ENCODE results near the gene MYO5C.

MYO5C gene

DNA sequence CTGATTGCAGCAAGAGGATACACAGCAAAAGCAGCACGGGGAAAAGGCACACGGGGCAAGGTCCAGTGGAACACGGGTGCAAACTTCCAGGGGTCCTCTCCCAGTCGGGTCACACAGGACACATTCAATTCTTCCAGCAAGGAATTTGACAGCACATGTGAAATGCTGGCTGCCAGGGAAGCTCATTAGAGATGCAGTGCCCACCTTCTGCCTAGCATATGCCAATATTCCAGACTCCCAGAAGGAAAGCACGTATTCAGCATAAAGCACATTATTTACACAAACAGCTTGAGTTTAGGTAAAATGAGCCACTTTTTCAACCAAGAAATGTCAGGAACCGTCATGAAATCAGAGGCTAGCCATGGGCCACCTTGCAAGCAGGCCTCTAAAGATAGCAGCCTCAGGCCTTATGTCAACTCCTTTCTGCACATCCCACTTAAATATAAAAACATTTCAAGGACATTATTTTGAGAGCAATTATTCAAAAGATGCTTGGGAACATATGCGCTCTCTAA, 19.3 kb downstream of the MYO5C start:
- no peak for DNase-seq

DNA sequence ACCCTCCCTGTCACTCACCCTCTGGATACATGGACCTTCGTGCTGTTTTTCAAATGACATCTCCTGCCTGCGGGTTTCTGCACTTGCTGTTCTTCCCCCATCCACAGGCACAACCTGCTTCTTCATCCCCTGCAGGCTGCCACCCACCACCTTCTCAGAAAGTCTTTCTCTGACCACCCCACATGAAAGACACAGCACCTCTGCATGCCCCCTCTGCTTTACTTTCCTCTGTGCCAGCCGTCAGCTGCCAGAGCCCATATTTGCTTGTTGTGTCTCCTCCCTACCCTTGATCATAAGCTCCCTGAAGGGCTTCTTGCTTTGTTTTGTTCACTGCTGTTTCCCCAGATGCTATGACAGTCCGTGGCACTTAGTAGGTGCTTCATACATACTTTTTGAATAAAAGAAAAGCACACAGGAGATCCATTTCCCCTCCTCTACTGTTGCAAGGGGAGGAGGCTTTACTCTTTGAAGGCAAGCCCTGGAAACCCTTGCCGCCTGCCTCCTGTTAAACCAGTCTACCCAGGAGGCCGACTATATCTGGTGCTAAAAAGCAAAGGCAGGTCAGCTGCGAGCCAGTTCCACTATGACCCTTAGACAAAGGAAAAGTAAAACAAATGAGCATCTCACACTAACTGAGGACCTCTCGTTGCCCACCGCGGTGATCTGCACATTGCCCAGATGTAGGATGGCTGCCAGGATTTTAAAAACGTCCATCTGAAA, 31.9 kb downstream of the MYO5C start:
- DNase-seq: no peak

DNA sequence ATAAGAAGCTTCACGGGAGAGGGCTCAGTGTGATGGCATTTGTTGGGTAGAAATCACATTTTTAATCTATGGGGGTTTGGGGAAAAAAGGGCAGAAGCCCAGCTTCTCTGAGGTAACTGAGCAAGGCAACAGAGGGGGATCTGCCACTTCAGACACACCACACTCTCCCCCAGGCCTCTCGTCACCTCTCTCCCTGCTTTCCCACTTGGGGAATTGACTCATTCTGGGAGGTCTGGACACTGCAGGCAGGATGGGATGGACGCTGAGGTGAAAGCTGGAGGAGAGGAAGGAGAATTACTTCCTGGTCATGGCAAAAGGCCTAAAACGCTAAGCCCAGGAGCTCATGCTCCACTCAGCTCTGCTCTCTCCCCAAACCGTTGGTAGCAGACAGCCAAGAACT, 33.2 kb downstream of the MYO5C start:
- DNase-seq: no peak

GRCh38 chr15:52261498-52262242, 33.9 kb downstream of the MYO5C start:
- DNase-seq: no peak

DNA sequence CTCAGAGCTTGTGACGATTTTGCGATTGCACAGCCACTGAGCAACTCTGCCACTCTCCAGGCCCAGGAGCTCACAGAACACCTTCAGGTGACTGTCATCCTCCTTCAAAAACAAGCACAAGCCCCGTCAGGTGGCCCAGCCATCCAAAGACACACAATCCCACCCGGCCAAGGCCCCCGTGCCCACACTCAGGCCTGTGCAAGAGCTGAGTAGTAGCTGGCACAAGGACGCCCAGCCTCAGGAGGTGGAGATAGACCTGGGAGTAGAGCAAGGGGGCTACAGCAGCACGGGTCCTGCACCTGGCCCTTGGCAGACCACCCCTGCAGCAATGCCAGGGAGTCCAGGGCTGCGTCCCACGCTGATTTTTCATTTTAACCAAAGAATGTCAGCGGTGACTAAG, 34.6 kb downstream of the MYO5C start:
- no peak for DNase-seq

DNA sequence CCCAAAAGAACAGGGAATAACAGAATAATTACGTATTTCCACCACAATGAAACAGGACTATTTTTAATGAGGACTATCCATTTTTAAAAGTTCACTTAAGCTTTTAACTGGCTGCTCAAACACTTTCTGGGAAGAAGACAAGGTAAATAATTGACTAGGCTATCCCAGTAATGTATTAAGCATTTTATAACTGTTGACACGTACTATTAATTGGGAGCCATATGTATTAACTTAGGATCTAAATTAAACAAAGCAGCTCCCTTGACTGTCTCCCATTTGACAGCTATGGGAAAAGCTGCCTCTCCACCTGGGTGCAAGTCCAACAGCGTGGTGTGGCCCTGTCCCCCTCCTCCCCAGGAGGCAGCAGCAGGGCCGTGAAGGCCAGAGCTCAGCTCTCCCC, 36.1 kb downstream of the MYO5C start:
- no peak for DNase-seq

GRCh38 chr15:52258461-52258860, 37.1 kb downstream of the MYO5C start:
- no peak for DNase-seq

- DNase-seq: no peak
Measured at GRCh38 chr15:52257734-52258062, 37.9 kb downstream of the MYO5C start.

DNA sequence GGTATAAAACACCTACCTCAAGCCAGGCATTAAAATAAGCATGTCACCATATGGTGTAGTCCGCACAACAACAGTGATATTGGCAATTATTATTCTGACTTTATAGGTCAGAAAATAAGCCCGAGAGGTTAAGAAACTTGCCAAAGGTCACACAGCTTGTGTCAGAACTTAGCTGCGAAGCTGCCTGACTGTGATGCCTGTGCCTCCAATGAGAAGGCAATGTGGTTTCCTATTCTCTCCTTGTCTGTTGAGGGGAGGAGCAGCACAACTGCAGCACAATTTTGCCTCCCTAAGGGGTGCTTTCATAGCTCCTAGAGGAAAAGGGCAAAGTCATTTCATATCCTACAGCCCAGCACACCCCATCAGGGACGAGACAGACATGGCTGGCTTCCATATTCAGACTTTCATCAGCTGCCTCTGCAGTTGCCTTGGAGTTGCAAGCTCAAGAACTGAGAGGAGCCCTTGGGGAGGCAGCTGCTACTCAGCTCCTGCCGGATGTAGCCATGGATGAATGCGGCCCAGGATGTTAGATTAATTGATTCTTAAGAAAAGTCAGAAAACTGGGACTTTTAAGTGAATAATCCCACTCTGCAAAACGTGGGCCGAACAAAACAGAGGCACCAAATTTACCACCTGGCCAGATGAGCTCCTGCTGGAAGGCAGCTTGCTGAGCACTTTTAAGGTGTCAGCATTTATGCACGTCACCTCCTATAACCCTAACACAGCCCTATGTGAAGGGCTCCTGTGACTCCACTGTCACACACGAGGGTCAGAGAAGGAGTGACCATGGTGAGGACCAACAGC, 38.5 kb downstream of the MYO5C start:
- no peak for DNase-seq

- no peak for DNase-seq
Measured at GRCh38 chr15:52256366-52256765, 39.2 kb downstream of the MYO5C start.

DNA sequence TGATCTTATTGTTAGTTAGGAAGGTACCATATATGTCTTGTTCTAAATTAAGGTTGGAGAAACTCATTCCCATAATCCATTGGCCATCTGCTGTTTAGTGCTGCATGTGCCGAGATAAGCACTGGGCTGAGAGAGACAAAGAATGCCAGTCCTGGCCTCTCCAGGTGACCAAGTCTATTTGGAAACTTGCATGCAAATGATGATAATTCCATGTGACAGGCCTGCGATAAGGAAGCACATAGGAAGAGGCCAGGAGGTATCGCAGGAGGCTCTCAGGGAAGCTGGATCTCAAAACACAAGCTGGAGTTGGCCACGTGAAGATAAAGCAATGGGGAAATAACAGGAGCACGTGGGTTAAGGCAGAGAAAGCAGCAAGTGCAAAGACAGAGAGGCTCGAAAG, 39.7 kb downstream of the MYO5C start:
- DNase-seq: no peak

- DNase-seq: no peak
Measured at GRCh38 chr15:52255008-52255407, 40.6 kb downstream of the MYO5C start.

GRCh38 chr15:52254391-52254790, 41.2 kb downstream of the MYO5C start:
- no peak for DNase-seq

GRCh38 chr15:52252781-52253180, 42.8 kb downstream of the MYO5C start:
- DNase-seq: no peak

DNA sequence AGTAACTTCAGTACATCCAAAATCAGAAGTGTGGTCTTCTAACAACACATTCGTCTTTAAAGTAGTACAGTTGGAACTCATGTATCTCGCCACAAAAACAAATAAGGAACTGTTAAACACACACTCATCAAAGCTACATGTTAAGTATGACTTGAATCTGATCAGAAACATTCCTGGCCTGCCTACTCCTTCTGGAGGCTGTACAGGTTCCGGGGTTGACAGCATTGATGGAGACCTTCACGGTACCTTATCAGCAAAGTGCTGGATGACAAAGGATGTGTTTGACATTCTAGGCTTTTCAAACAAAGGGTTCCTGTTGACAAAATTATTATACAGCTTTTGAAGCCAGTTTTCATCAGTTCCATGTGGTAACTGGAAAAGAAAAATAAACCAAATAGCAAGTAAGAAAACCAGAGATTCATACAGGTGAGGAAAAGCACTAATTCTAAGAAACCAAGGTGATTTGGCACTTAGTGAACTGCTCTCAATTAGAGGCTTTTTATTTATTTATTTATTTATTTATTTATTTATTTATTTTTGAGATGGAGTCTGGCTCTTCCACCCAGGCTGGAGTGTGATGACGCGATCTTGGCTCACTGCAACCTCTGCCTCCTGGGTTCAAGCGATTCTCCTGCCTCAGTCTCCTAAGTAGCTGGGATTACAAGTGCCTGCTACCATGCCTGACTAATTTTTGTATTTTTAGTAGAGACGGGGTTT, 44.3 kb downstream of the MYO5C start:
- no peak for DNase-seq

DNA sequence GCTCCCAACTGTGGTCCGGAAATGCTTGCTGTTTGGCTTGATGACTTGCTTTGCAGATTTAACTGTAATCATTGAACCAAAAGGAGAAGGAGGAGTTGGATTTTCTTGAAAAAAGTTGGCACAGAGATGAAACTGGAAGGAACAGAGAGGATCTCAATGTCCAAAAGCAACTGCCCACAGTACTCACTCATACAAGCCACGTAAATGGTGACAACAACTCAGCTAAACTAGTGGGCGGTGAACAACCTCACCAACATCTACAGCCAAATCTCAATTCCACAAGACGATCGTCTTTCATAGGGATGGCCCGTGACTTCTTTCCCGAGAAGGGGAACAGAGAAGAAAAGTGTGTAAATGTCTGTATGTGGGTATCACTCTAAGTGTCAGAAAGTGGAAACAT, 48.1 kb downstream of the MYO5C start:
- no peak for DNase-seq

DNA sequence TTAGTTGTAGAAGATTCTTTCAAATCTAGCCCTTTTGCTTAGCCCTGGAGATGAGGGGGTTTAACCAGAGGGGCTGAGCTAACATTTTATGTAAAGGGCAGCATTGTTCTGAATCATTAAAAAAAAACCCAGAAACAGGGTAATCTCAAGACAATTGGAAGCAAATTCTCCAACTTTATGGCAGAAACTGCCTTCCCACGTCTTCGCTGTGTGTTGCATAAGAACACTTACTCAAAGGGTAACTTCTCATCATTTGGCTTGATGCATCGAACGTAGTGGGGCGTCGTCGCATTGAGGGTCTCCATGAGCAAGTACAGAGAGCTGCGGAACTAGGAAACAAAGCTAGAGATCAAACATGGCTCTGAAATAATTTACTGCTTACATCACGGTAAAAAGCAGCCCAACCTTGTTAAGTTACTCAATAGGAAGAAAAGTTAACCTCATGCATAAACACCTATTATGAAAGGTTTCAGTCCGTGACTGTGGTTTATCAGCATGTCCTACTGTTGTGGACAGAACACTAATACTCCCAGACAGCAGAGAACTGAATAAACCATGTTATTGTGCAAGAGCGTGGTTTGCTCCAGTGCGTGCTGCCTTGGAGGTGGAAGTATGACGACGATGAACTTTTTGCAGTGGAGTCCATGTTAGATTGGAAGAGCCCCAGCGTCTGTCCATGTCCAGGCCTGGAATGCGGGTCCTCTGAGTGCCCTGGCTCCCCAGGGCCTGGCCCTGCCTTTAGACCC, 48.7 kb downstream of the MYO5C start:
- no peak for DNase-seq

DNA sequence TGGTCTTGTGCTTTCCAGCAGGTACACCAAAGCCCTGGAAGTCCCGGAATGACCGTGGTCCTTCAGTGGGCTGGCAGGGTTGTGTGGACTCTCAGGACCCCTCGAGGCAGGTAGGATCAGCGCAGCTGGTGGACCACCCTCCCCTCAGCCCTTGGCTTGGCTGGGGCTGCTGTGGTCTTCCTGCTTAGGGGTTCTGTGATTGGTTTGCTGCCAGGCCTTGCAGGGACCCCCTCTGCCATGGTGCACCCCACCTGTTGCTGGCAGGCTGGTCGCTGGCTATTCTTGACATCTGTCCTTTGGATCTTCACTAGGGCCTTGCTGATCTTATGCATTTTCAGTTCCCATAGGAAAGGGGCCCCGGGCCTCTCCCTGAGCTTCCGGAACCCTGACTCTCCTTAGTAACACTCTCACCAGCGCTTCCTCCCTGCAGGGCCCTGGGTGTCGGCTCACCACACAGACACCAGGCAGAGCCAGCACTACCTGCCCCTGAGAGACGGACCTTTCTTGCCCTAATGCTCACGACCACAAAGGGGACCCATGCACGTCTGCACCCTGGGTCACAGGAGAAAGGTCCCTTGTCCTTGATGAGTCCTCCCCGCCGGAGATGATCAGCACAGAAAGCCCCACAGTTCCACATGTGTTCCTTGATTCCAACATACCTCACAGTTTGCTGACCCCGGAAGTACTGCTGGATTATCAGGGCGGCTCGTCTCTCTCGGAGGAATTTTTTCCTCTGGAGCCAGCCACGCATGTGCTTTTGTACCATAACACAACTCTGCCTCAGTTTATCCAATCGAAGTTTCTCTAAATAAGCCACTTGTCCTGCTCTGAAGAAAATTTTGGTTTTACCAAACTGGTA, 51.7 kb downstream of the MYO5C start:
- DNase-seq: no peak

GRCh38 chr15:52243286-52243685, 52.3 kb downstream of the MYO5C start:
- no peak for DNase-seq

DNA sequence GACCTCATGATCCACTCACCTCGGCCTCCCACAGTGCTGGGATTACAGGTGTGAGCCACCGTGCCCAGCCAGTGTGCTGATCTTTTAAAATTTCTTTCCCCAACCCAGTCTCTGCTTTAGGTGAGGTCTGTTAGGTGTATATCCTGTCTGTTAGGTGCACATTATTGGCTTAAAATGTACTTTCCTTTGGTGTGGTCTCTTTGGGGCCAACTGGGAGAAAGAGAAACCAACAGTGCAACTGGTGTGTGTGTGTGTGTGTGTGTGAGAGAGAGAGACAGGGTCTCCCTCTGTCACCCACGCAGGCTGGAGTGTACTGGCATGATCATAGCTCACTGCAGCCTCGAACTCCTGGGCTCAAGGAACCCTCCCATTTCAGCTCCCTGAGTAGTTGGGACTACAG, 54.1 kb downstream of the MYO5C start:
- DNase-seq: no peak

GRCh38 chr15:52240166-52240565, 55.4 kb downstream of the MYO5C start:
- DNase-seq: no peak
